ENCODE measurements around the gene CDKL1.

GRCh38 chr14:50290306-50290705 lies 106.4 kb downstream of the CDKL1 start:
- TF ChIP-seq HDGF (IDR thresholded peaks at IDR 0.05; ENCODE audit: borderline replicate concordance) (no peak), SP1 (IDR thresholded peaks at IDR 0.05) (no peak), FOXK2 (IDR thresholded peaks at IDR 0.05) (no peak), BHLHE40 (IDR thresholded peaks at IDR 0.05; ENCODE audit: borderline replicate concordance) (no peak), FOXM1 (IDR thresholded peaks at IDR 0.05; ENCODE audit: borderline replicate concordance) (no peak), LEF1 (IDR thresholded peaks at IDR 0.05; ENCODE audit: borderline replicate concordance) (no peak), ZNF384 (IDR thresholded peaks at IDR 0.05) (no peak)
